SK-N-SH treated with all-trans-retinoic acid at 6 μM for 48 hours (cell line): ENCODE measurements around the gene RRP1.

ENCODE experiments used
- CREB5 ChIP-seq: fragments of 250-450 bp; sonication (Bioruptor Pico); IDR thresholded peaks from 2 replicates; pipeline ENCODE4 v1.5.1; 2020; ENCODE audit warnings: low read depth, mild to moderate bottlenecking, moderate library complexity
- ESRRG ChIP-seq: fragments of 250-450 bp; sonication (Bioruptor Pico); IDR thresholded peaks from 2 replicates; pipeline ENCODE4 v1.6.1; 2021; ENCODE audit warnings: mild to moderate bottlenecking
- ISL1 ChIP-seq: fragments of 250-450 bp; sonication (Bioruptor Pico); IDR thresholded peaks from 2 replicates; pipeline ENCODE4 v2.1.2; 2022; ENCODE audit warnings: mild to moderate bottlenecking, moderate library complexity
- PATZ1 ChIP-seq: fragments of 250-450 bp; sonication (Bioruptor Pico); IDR thresholded peaks from 2 replicates; pipeline ENCODE4 v1.8.0; 2020; ENCODE audit warnings: mild to moderate bottlenecking, moderate library complexity, borderline replicate concordance
- POU6F1 ChIP-seq: fragments of 250-450 bp; sonication (Bioruptor Pico); IDR thresholded peaks from 2 replicates; pipeline ENCODE4 v1.8.0; 2021; ENCODE audit warnings: low read depth, mild to moderate bottlenecking, moderate library complexity, borderline replicate concordance
- RARB ChIP-seq: fragments of 250-450 bp; sonication (Bioruptor Pico); IDR thresholded peaks from 2 replicates; pipeline ENCODE4 v1.8.0; 2021; ENCODE audit warnings: mild to moderate bottlenecking, moderate library complexity
- TOX ChIP-seq: fragments of 250-450 bp; sonication (Bioruptor Pico); IDR thresholded peaks from 2 replicates; pipeline ENCODE4 v1.8.0; 2021; ENCODE audit warnings: mild to moderate bottlenecking, moderate library complexity, borderline replicate concordance
- ZC3H10 ChIP-seq: fragments of 250-450 bp; sonication (Bioruptor Pico); IDR thresholded peaks from 2 replicates; pipeline ENCODE4 v1.5.1; 2021; ENCODE audit warnings: mild to moderate bottlenecking, moderate library complexity
- ZFP30 ChIP-seq: fragments of 450-650 bp; formaldehyde crosslinking; IDR thresholded peaks from 2 replicates; pipeline ENCODE4 v1.5.0; 2022; ENCODE audit warnings: mild to moderate bottlenecking, moderate library complexity
- ZNF565 ChIP-seq: fragments of 450-650 bp; formaldehyde crosslinking; conservative IDR thresholded peaks from 2 replicates; pipeline ENCODE4 v1.5.0; 2020; ENCODE audit warnings: low read depth, mild to moderate bottlenecking, moderate library complexity

- TF ChIP-seq PATZ1 (CRISPR knock-in tag) (no peak), ESRRG (CRISPR knock-in tag) (no peak), ZFP30 (CRISPR knock-in tag) (no peak), ZC3H10 (CRISPR knock-in tag) (no peak), ISL1 (no peak), CREB5 (CRISPR knock-in tag) (no peak), ZNF565 (no peak), RARB (CRISPR knock-in tag) (no peak), TOX (no peak), POU6F1 (CRISPR knock-in tag) (no peak)
These were observed 30.6 kb upstream of the RRP1 start for GRCh38 chr21:43758811-43759210.
